A549 (cell line): Measurements from ENCODE around the gene CDHR1. TPM values are rescaled to one million over a fixed set of nuclear protein-coding genes. Genes with fewer than 3 reads are reported as not detected.
"Not testable (repeated sequence)": the region's sequence is repeated elsewhere in the genome, so short reads cannot be mapped to it uniquely, and the experiment has no call there.

Experiments
- ATAC-seq, 2 experiments: fragments of 200-7000 bp in 1 of 2; fragments of >200 bp in 1 of 2; cut with Nextera tagmentation in 1 of 2; cut with Tn5 transposase in 1 of 2; 3 replicates each; pipeline versions ENCODE4 v1.8.0 to v1.9.1; 2018 to 2020; ENCODE audit warnings: mild to moderate bottlenecking in 1 of 2, moderate library complexity in 1 of 2
- CTCF ChIA-PET: fragments of 300-600 bp; sonication (Branson Sonifier 250); formaldehyde crosslinking; extraction: SDS; loops from one replicate; lab custom pipeline; 2021; ENCODE audit warnings: antibody characterized with exemption, inconsistent platforms; lab: Yijun Ruan, JAX
- POLR2A ChIA-PET: fragments of 350-600 bp; formaldehyde crosslinking; extraction: SDS; loops from one replicate; lab custom pipeline; 2021; ENCODE audit warnings: antibody characterized with exemption, inconsistent platforms; lab: Yijun Ruan, JAX
- DNase-seq, 2 experiments: peaks; one replicate each; pipeline versions ENCODE4 v3.0.0 to v3.0.0-alpha.2; 2011 to 2016; ENCODE audit warnings: low read depth in 1 of 2, low spot score in 1 of 2
- FAIRE-seq: peaks from 2 replicates; lab custom pipeline; 2011; peaks lifted over from hg19 to GRCh38; lab: Jason Lieb, UNC
- H3K27ac ChIP-seq, 2 experiments: fragments of >200 bp; sonication (Bioruptor Twin); formaldehyde crosslinking; 3 replicates each; pipeline ENCODE4 v1.5.1; 2016 to 2017
- H3K4me1 ChIP-seq: fragments of >200 bp; sonication (Bioruptor Twin); formaldehyde crosslinking; 3 replicates; pipeline ENCODE4 v1.6.1; 2016
- H3K4me2 ChIP-seq: fragments of >200 bp; sonication (Bioruptor Twin); formaldehyde crosslinking; 3 replicates; pipeline ENCODE4 v1.6.1; 2016
- H3K4me3 ChIP-seq: fragments of >200 bp; sonication (Bioruptor Twin); formaldehyde crosslinking; 3 replicates; pipeline ENCODE4 v1.5.1; 2016
- H3K9me3 ChIP-seq: fragments of >200 bp; sonication (Bioruptor Twin); formaldehyde crosslinking; 3 replicates; pipeline ENCODE4 v1.6.1; 2016
- CBX8 ChIP-seq: fragments of 200-600 bp; sonication (generic); IDR thresholded peaks from 2 replicates; pipeline ENCODE4 v1.6.1; 2016
- FOSL2 ChIP-seq, 2 experiments: fragments of 450-650 bp in 1 of 2; fragments of >200 bp in 1 of 2; sonication (Bioruptor Twin) in 1 of 2; formaldehyde crosslinking; IDR thresholded peaks; 2 replicates each; pipeline versions ENCODE4 v1.5.0 to v1.6.1; 2016 to 2020; ENCODE audit warnings: mild to moderate bottlenecking in 1 of 2, moderate library complexity in 1 of 2
- JUN ChIP-seq, 2 experiments: fragments of >200 bp; sonication (Bioruptor Twin); formaldehyde crosslinking; IDR thresholded peaks; 2 replicates in 1 of 2; 3 replicates in 1 of 2; pipeline ENCODE4 v1.6.1; 2016 to 2017
- MYC ChIP-seq: IDR thresholded peaks from 2 replicates; pipeline ENCODE4 v1.6.1; 2012; ENCODE audit warnings: mild to moderate bottlenecking, inconsistent platforms, low read length, improper control_type of control experiment, borderline replicate concordance
- NFE2L2 ChIP-seq: fragments of 150-350 bp; conservative IDR thresholded peaks from 2 replicates; pipeline ENCODE4 v1.6.1; 2014; ENCODE audit warnings: low read length
- NPAS2 ChIP-seq: fragments of 250-450 bp; sonication (Bioruptor Pico); IDR thresholded peaks from 2 replicates; pipeline ENCODE4 v1.8.0; 2022; ENCODE audit warnings: mild to moderate bottlenecking, moderate library complexity, borderline replicate concordance
- RAD21 ChIP-seq, 2 experiments: fragments of >200 bp in 1 of 2; sonication (Bioruptor Twin) in 1 of 2; formaldehyde crosslinking in 1 of 2; IDR thresholded peaks in 1 of 2; conservative IDR thresholded peaks in 1 of 2; 2 replicates in 1 of 2; 3 replicates in 1 of 2; pipeline ENCODE4 v1.6.1; 2012 to 2018; ENCODE audit warnings: inconsistent platforms in 1 of 2
- RCOR1 ChIP-seq: fragments of 150-350 bp; IDR thresholded peaks from 2 replicates; pipeline ENCODE4 v1.6.1; 2014; ENCODE audit warnings: antibody characterized with exemption, low read length, low read depth
- SMC3 ChIP-seq: fragments of >200 bp; sonication (Bioruptor Twin); formaldehyde crosslinking; IDR thresholded peaks from 3 replicates; pipeline ENCODE4 v1.6.1; 2018; ENCODE audit warnings: inconsistent platforms
- WGBS: methylation state at CpG from one replicate; pipeline ENCODE4 v1.1.6; 2017; ENCODE audit errors: missing lambda C conversion rate; 5-methylcytosine and 5-hydroxymethylcytosine counted together
- polyA plus RNA-seq, 4 experiments: library from polyadenylated mRNA; depleted of rRNA in 3 of 4; stranded (reverse); fragments of >200 nt; fragmentation: RNase III in 1 of 4; extraction: RNeasy Plus Mini Kit Qiagen cat#74134 plus additional on column Dnase treatment in 1 of 4; gene quantifications; 2 replicates in 3 of 4; 3 replicates in 1 of 4; pipeline ENCODE4 v1.2.3, GENCODE V29; 2011 to 2017
- TF ChIP-seq, protein P1 (sequence below): fragments of >200 bp; sonication (Bioruptor Twin); formaldehyde crosslinking; IDR thresholded peaks from 3 replicates; pipeline ENCODE4 v1.5.1; 2016
- TF ChIP-seq, protein P2 (sequence below): fragments of 250-450 bp; sonication (Bioruptor Pico); IDR thresholded peaks from 2 replicates; pipeline ENCODE4 v1.5.0; 2021; ENCODE audit warnings: mild to moderate bottlenecking, moderate library complexity, borderline replicate concordance
- TF ChIP-seq, protein P3 (sequence below): IDR thresholded peaks from 2 replicates; pipeline ENCODE4 v1.6.1; 2012; ENCODE audit warnings: low read depth, borderline replicate concordance
- TF ChIP-seq, protein P4 (sequence below): IDR thresholded peaks from 2 replicates; pipeline ENCODE4 v1.6.1; 2012

Gene CDHR1
- polyA plus RNA-seq, 2 of the 4 experiments (the other 2 are of a cell fraction) = 0.04 to 0.09 TPM

DNA sequence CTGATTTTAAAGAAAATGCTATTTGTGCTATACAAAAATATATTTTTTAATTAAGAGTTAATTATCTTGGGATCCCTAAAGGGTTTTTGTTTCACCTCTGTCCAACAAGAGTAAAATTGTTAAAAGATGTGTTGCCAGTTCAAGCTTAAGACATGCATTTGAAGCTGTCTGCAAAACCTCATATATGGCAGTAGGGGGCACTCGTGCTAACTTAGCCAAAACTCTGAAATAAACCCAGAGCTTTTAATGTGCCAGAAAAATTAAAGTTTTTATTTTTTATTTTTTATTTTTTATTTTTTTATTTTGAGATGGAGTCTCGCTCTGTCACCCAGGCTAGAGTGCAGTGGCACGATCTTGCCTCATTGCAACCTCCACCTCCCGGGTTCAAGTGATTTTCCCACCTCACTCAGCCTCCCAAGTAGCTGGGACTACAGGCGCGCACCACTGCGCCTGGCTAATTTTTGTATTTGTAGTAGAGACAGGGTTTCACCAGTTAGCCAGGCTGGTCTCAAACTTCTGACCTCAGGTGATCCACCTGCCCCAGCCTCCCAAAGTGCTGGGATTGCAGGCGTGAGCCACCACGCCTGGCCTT lies 46.2 kb upstream of the CDHR1 start:
- H3K9me3 ChIP-seq, H3K4me1 ChIP-seq, H3K27ac ChIP-seq, FAIRE-seq, H3K4me2 ChIP-seq, H3K4me3 ChIP-seq: not testable (repeated sequence)
- ChIA-PET POLR2A (interaction anchor here (1.2 to 2.0 kb wide), 2 partner anchors 9 kb away, joined by 8 to 13 read pairs; partner anchors contain the start of gene GHITM), CTCF (interaction anchor here (0.7 to 2.6 kb wide), 16 partner anchors 8 to 389 kb away, joined by 3 to 15 read pairs (median 4); partner anchors contain the start of gene GHITM)
- DNase-seq (peak; percentile 31 to 62), ATAC-seq (peak in 1 of 2 experiments; percentile 61; a peak in 2 of 6 replicates)
- 78% methylated on average over 9 of the region's 9 CpGs for WGBS
- peak; percentile 38; the same call in 2 of the 3 replicates for TF ChIP-seq SMC3
- peak; percentile 34 to 42; a peak in 2 of 5 replicates for TF ChIP-seq RAD21 (conservative IDR thresholded peaks at IDR 0.05 in 1 of 2, IDR thresholded peaks at IDR 0.05 in 1 of 2)
- TF ChIP-seq, protein P1, sequence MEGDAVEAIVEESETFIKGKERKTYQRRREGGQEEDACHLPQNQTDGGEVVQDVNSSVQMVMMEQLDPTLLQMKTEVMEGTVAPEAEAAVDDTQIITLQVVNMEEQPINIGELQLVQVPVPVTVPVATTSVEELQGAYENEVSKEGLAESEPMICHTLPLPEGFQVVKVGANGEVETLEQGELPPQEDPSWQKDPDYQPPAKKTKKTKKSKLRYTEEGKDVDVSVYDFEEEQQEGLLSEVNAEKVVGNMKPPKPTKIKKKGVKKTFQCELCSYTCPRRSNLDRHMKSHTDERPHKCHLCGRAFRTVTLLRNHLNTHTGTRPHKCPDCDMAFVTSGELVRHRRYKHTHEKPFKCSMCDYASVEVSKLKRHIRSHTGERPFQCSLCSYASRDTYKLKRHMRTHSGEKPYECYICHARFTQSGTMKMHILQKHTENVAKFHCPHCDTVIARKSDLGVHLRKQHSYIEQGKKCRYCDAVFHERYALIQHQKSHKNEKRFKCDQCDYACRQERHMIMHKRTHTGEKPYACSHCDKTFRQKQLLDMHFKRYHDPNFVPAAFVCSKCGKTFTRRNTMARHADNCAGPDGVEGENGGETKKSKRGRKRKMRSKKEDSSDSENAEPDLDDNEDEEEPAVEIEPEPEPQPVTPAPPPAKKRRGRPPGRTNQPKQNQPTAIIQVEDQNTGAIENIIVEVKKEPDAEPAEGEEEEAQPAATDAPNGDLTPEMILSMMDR = peak; percentile 66

DNA sequence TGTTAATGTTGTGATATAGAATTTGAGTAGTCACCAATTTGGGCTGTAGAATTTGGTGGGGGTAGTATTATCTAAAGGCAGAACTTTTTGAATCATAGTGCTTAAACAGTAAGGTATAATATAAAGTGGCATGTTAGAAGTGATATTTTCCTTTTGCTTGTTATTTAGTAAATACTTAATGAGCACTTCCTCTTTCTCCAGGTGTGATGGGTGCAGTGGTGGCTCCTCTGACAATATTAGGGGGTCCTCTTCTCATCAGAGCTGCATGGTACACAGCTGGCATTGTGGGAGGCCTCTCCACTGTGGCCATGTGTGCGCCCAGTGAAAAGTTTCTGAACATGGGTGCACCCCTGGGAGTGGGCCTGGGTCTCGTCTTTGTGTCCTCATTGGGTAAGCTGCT lies 44.5 kb upstream of the CDHR1 start:
- TF ChIP-seq NPAS2 (CRISPR knock-in tag) (no peak), FOSL2 (IDR thresholded peaks at IDR 0.05) (no peak), FOSL2 (CRISPR knock-in tag; IDR thresholded peaks at IDR 0.05) (no peak), MYC (no peak), CBX8 (no peak), JUN (IDR thresholded peaks at IDR 0.05) (no peak)
- TF ChIP-seq, protein P2, sequence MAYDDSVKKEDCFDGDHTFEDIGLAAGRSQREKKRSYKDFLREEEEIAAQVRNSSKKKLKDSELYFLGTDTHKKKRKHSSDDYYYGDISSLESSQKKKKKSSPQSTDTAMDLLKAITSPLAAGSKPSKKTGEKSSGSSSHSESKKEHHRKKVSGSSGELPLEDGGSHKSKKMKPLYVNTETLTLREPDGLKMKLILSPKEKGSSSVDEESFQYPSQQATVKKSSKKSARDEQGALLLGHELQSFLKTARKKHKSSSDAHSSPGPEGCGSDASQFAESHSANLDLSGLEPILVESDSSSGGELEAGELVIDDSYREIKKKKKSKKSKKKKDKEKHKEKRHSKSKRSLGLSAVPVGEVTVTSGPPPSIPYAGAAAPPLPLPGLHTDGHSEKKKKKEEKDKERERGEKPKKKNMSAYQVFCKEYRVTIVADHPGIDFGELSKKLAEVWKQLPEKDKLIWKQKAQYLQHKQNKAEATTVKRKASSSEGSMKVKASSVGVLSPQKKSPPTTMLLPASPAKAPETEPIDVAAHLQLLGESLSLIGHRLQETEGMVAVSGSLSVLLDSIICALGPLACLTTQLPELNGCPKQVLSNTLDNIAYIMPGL = no peak
- no peak overlapping the region for H3K27ac ChIP-seq
- DNase-seq = no peak
- ATAC-seq = no peak
- H3K4me2 ChIP-seq = no peak overlapping the region
- no peaks in the 10 kb centered on the region for H3K4me1 ChIP-seq
- CTCF ChIA-PET = interaction anchor here (0.7 to 2.6 kb wide), 3 partner anchors 9 to 56 kb away, joined by 3 to 11 read pairs (median 6); no protein-coding TSS in a partner anchor
- H3K9me3 ChIP-seq = no peaks in the 10 kb centered on the region
- no peak overlapping the region for H3K4me3 ChIP-seq
- 95% methylated on average over 2 of the region's 2 CpGs for WGBS
- POLR2A ChIA-PET = interaction anchor here (1.0 kb wide), 1 partner anchor 11 kb away, joined by 4 read pairs; no protein-coding TSS in a partner anchor
- no peak for FAIRE-seq

DNA sequence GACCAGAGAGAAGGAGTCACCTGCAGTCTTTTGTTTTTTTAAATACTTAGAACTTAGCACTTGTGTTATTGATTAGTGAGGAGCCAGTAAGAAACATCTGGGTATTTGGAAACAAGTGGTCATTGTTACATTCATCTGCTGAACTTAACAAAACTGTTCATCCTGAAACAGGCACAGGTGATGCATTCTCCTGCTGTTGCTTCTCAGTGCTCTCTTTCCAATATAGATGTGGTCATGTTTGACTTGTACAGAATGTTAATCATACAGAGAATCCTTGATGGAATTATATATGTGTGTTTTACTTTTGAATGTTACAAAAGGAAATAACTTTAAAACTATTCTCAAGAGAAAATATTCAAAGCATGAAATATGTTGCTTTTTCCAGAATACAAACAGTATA lies 41.6 kb upstream of the CDHR1 start:
- H3K4me2 ChIP-seq = no peak overlapping the region
- CTCF ChIA-PET = no interaction called here
- TF ChIP-seq NFE2L2 = no peak
- TF ChIP-seq RCOR1 = no peak
- TF ChIP-seq, protein P3, sequence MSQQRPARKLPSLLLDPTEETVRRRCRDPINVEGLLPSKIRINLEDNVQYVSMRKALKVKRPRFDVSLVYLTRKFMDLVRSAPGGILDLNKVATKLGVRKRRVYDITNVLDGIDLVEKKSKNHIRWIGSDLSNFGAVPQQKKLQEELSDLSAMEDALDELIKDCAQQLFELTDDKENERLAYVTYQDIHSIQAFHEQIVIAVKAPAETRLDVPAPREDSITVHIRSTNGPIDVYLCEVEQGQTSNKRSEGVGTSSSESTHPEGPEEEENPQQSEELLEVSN = no peak
- TF ChIP-seq FOSL2 (IDR thresholded peaks at IDR 0.05) = no peak
- TF ChIP-seq FOSL2 (CRISPR knock-in tag; IDR thresholded peaks at IDR 0.05) = no peak
- TF ChIP-seq, protein P4, sequence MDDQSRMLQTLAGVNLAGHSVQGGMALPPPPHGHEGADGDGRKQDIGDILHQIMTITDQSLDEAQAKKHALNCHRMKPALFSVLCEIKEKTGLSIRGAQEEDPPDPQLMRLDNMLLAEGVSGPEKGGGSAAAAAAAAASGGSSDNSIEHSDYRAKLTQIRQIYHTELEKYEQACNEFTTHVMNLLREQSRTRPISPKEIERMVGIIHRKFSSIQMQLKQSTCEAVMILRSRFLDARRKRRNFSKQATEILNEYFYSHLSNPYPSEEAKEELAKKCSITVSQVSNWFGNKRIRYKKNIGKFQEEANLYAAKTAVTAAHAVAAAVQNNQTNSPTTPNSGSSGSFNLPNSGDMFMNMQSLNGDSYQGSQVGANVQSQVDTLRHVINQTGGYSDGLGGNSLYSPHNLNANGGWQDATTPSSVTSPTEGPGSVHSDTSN = no peak
- H3K4me3 ChIP-seq = no peak overlapping the region
- H3K9me3 ChIP-seq = no peaks in the 10 kb centered on the region
- POLR2A ChIA-PET = no interaction called here
- DNase-seq (no peak), FAIRE-seq (no peak), ATAC-seq (no peak)
- H3K27ac ChIP-seq = no peak overlapping the region
- no peaks in the 10 kb centered on the region for H3K4me1 ChIP-seq
